Loucy (cell line): ENCODE measurements around the gene MTHFSD.

Source experiments
- H2AFZ ChIP-seq: fragments of 200-600 bp; sonication (generic); 2 replicates; pipeline ENCODE4 v1.6.0; 2016; ENCODE audit warnings: antibody characterized with exemption, mild to moderate bottlenecking, low read length, moderate library complexity
- H3F3A ChIP-seq: fragments of 200-600 bp; 2 replicates; pipeline ENCODE4 v1.6.0; 2016; ENCODE audit warnings: antibody characterized with exemption, low read depth, mild to moderate bottlenecking
- H3K27me3 ChIP-seq: fragments of 200-600 bp; sonication (generic); 2 replicates; pipeline ENCODE4 v1.6.1; 2014; ENCODE audit warnings: low read length, mild to moderate bottlenecking; ENCODE audit not compliant: insufficient read depth, poor library complexity, severe bottlenecking
- H3K36me3 ChIP-seq: fragments of 200-600 bp; sonication (generic); 2 replicates; pipeline ENCODE4 v1.6.1; 2016; ENCODE audit warnings: low read length; ENCODE audit not compliant: insufficient read depth
- H3K4me1 ChIP-seq: fragments of 200-600 bp; sonication (generic); 2 replicates; pipeline ENCODE4 v1.5.1; 2014; ENCODE audit warnings: low read length, mild to moderate bottlenecking; ENCODE audit not compliant: insufficient read depth, poor library complexity, severe bottlenecking
- H3K4me2 ChIP-seq: fragments of 200-600 bp; sonication (generic); 2 replicates; pipeline ENCODE4 v1.6.0; 2014; ENCODE audit warnings: antibody characterized with exemption, low read length, low read depth, mild to moderate bottlenecking; ENCODE audit not compliant: poor library complexity, severe bottlenecking
- H3K4me3 ChIP-seq: fragments of 200-600 bp; sonication (generic); 2 replicates; pipeline ENCODE4 v1.5.1; 2014; ENCODE audit warnings: low read length, mild to moderate bottlenecking, mixed read lengths; ENCODE audit not compliant: poor library complexity, severe bottlenecking
- H3K79me2 ChIP-seq: fragments of 200-600 bp; sonication (generic); 2 replicates; pipeline ENCODE4 v1.6.1; 2014; ENCODE audit warnings: low read length; ENCODE audit not compliant: insufficient read depth
- H3K9ac ChIP-seq: fragments of 200-600 bp; sonication (generic); 2 replicates; pipeline ENCODE4 v1.6.0; 2014; ENCODE audit warnings: mild to moderate bottlenecking, low read depth, low read length, moderate library complexity; ENCODE audit not compliant: poor library complexity, severe bottlenecking
- H3K9me2 ChIP-seq: fragments of 200-600 bp; sonication (generic); replicated peaks from 2 replicates; pipeline ENCODE4 v1.6.1; 2016; ENCODE audit warnings: low read depth, low read length, mixed read lengths
- H3K9me3 ChIP-seq: fragments of 200-600 bp; sonication (generic); 2 replicates; pipeline ENCODE4 v1.6.1; 2014; ENCODE audit warnings: mild to moderate bottlenecking, antibody characterized with exemption, low read length, low read depth; ENCODE audit not compliant: insufficient read depth
- H4K20me1 ChIP-seq: fragments of 200-600 bp; sonication (generic); 2 replicates; pipeline ENCODE4 v1.6.0; 2014; ENCODE audit warnings: antibody characterized with exemption, low read length, mild to moderate bottlenecking; ENCODE audit not compliant: insufficient read depth, poor library complexity, severe bottlenecking
- EZH2phosphoT487 ChIP-seq: fragments of 200-600 bp; IDR thresholded peaks from 2 replicates; pipeline ENCODE4 v1.6.1; 2018; ENCODE audit warnings: antibody characterized with exemption, mild to moderate bottlenecking, moderate library complexity, borderline replicate concordance
- TF ChIP-seq, protein P1 (sequence below): fragments of 200-600 bp; sonication (generic); conservative IDR thresholded peaks from 2 replicates; pipeline ENCODE4 v1.5.1; 2014; ENCODE audit warnings: mild to moderate bottlenecking, antibody characterized with exemption, low read length

Gene MTHFSD

DNA sequence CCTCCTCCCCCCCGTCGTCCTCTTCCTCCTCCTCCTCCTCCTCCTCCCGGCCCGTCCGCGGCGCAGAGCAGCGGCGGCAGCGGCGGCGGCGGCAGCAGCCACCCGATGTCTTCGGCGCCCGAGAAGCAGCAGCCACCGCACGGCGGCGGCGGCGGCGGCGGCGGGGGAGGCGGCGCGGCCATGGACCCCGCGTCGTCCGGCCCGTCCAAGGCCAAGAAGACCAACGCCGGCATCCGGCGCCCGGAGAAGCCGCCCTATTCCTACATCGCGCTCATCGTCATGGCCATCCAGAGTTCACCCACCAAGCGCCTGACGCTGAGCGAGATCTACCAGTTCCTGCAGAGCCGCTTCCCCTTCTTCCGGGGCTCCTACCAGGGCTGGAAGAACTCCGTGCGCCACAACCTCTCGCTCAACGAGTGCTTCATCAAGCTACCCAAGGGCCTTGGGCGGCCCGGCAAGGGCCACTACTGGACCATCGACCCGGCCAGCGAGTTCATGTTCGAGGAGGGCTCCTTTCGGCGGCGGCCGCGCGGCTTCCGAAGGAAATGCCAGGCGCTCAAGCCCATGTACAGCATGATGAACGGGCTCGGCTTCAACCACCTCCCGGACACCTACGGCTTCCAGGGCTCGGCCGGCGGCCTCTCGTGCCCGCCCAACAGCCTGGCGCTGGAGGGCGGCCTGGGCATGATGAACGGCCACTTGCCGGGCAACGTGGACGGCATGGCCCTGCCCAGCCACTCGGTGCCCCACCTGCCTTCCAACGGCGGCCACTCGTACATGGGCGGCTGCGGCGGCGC is 44.4 kb downstream of the MTHFSD start, which contains the start of gene FOXF1:
Gene FOXF1, plus strand, starts transcription at position 63 of the 797 bp plus-strand sequence. Its CDS starts 43 bp downstream, at position 106.
- Histone ChIP-seq H2AFZ (no peak within 1 kb of the TSS), H3K9me2 (no peaks in the 10 kb centered on the region), H3K36me3 (no peaks in the 10 kb centered on the region), H3K4me2 (no peak within 1 kb of the TSS), H3K9ac (no peak within 1 kb of the TSS), H3K79me2 (no peaks in the 10 kb centered on the region), H3K4me3 (no peak within 1 kb of the TSS), H4K20me1 (no peaks in the 10 kb centered on the region), H3K27me3 (no peaks in the 10 kb centered on the region), H3K4me1 (no peaks in the 10 kb centered on the region), H3F3A (no peaks in the 10 kb centered on the region), H3K9me3 (no peaks in the 10 kb centered on the region)
- TF ChIP-seq, protein P1, sequence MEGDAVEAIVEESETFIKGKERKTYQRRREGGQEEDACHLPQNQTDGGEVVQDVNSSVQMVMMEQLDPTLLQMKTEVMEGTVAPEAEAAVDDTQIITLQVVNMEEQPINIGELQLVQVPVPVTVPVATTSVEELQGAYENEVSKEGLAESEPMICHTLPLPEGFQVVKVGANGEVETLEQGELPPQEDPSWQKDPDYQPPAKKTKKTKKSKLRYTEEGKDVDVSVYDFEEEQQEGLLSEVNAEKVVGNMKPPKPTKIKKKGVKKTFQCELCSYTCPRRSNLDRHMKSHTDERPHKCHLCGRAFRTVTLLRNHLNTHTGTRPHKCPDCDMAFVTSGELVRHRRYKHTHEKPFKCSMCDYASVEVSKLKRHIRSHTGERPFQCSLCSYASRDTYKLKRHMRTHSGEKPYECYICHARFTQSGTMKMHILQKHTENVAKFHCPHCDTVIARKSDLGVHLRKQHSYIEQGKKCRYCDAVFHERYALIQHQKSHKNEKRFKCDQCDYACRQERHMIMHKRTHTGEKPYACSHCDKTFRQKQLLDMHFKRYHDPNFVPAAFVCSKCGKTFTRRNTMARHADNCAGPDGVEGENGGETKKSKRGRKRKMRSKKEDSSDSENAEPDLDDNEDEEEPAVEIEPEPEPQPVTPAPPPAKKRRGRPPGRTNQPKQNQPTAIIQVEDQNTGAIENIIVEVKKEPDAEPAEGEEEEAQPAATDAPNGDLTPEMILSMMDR: no peak
- no peak for TF ChIP-seq EZH2phosphoT487

DNA sequence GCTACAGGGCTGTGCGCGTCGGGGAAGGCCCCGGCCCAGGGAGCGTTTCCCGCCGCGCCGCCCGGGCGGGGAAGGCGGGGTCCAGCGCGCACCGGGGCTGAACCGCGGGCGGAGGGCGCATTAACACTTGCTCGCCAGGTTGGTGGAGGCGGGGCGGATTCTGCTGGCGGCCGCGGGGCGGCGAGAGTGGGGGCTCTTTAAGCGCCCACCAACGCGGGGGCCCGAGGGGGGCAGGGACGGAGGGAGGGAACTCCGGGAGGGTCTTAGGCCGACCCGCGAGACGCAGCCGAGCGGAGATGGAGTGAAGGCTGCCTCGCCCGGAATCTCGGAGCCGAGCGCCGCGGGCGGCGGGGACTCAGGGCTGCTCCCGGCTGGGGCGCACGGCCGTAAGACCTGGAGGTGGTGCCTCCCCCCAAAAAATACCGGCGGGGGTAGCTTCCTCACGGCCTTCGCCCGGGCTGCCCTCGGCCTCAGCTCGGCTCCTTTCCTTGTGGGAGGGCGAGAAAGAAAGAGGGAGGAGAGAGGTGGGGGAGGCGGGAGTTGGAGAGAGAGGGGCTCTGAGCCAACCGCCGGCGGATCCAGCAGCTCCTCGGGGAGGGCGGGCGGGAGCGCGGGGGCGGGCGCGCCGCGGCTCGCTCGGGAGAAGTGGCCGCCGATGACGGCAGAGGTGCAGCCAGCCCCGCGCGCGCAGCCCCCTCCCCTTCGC is 45.1 kb downstream of the MTHFSD start:
- Histone ChIP-seq H3K9me2 (no peaks in the 10 kb centered on the region), H3K4me3 (no peak overlapping the region), H3K9ac (no peak overlapping the region), H4K20me1 (no peaks in the 10 kb centered on the region), H3K4me2 (no peak overlapping the region), H2AFZ (no peak overlapping the region), H3F3A (no peaks in the 10 kb centered on the region), H3K4me1 (no peaks in the 10 kb centered on the region), H3K36me3 (no peaks in the 10 kb centered on the region), H3K79me2 (no peaks in the 10 kb centered on the region), H3K27me3 (no peaks in the 10 kb centered on the region), H3K9me3 (no peaks in the 10 kb centered on the region)
- TF ChIP-seq, protein P1: no peak
- TF ChIP-seq EZH2phosphoT487: no peak

DNA sequence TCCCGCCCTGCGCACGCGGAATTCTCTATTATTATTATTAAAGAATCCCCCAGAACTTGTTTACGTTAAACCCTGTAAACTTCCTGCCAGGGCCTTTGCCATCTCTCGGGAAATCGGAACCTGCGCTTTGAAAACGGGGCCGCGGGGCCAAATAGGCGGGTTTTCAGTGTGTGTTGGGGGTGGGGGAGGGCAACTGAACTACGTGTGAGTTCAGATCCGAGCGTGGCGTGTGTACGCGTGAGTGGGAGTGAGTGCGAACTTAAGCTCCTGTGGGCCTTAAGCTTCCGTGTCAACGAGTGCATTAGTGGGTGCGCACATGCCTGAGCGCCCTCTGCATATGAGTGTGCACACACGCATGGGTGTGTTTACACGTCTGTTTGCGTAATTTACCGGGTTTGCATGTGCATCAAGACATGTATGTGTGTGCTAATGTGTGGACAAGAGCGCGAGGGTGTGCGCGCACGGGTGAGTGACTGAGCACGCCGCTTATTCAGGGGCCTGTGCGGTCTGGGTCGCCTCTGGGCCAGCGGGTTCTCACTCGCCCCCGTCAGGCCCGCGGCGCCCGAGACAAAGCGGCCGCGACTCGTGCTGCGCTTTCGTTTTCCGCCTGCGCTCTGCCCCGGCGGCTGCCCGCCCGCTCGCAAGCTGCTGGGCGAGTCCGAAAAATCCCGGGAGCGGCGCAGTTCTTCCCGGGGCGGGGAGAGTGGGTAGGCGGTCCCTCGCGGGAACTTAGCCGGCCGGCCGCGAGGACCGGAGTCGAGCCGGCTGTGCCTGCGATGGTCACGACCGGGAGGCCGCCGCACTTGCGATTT is 45.9 kb downstream of the MTHFSD start:
- no peak overlapping the region for H3K9ac ChIP-seq
- H3K4me3 ChIP-seq: no peak overlapping the region
- H3K27me3 ChIP-seq: no peaks in the 10 kb centered on the region
- no peak overlapping the region for H3K4me2 ChIP-seq
- H2AFZ ChIP-seq: no peak overlapping the region
- no peaks in the 10 kb centered on the region for H3K9me3 ChIP-seq
- H3K9me2 ChIP-seq: no peaks in the 10 kb centered on the region
- H3F3A ChIP-seq: no peaks in the 10 kb centered on the region
- no peaks in the 10 kb centered on the region for H3K4me1 ChIP-seq
- no peaks in the 10 kb centered on the region for H4K20me1 ChIP-seq
- H3K36me3 ChIP-seq: no peaks in the 10 kb centered on the region
- TF ChIP-seq, protein P1: no peak
- no peak for TF ChIP-seq EZH2phosphoT487
- no peaks in the 10 kb centered on the region for H3K79me2 ChIP-seq
